Neural cell (in vitro differentiated cells): ENCODE data around the gene TUBA1A. TPM values are rescaled to one million over a fixed set of nuclear protein-coding genes. Genes with fewer than 3 reads are reported as not detected.

Experiments used
- H2AFZ ChIP-seq: fragments of 200-600, 300-800 bp; sonication (generic), shearing (Covaris generic); 2 replicates; pipeline ENCODE4 v1.6.0; 2014; ENCODE audit warnings: low read depth, mild to moderate bottlenecking, antibody characterized with exemption, low read length, moderate library complexity
- H3F3A ChIP-seq: fragments of 200-600 bp; shearing (Covaris generic); 2 replicates; pipeline ENCODE4 v1.6.1; 2016; ENCODE audit warnings: mild to moderate bottlenecking, moderate library complexity, mixed read lengths, antibody characterized with exemption, low read length; ENCODE audit not compliant: insufficient read depth, poor library complexity, severe bottlenecking
- H3K27ac ChIP-seq: fragments of 200-600, 300-800 bp; sonication (generic), shearing (Covaris generic); 2 replicates; pipeline ENCODE4 v1.5.1; 2014; ENCODE audit warnings: mild to moderate bottlenecking, low read length, moderate library complexity
- H3K27me3 ChIP-seq: fragments of 300-800, 200-600 bp; sonication (generic), shearing (Covaris generic); 2 replicates; pipeline ENCODE4 v1.6.0; 2014; ENCODE audit warnings: mild to moderate bottlenecking, low read depth, low read length, moderate library complexity; ENCODE audit not compliant: insufficient read depth
- H3K36me3 ChIP-seq: fragments of 300-800, 200-600 bp; sonication (generic), shearing (Covaris generic); 2 replicates; pipeline ENCODE4 v1.5.1; 2014; ENCODE audit warnings: mild to moderate bottlenecking, antibody characterized with exemption, low read length, moderate library complexity; ENCODE audit not compliant: insufficient read depth
- H3K4me2 ChIP-seq: fragments of 300-800, 200-600 bp; sonication (generic), shearing (Covaris generic); 2 replicates; pipeline ENCODE4 v1.6.0; 2014; ENCODE audit warnings: mild to moderate bottlenecking, low read length
- H3K4me3 ChIP-seq: fragments of 300-800, 200-600 bp; sonication (generic), shearing (Covaris generic); 2 replicates; pipeline ENCODE4 v1.5.1; 2014; ENCODE audit warnings: mild to moderate bottlenecking, low read length, moderate library complexity
- H3K79me2 ChIP-seq: fragments of 200-600 bp; shearing (Covaris generic); replicated peaks from 2 replicates; pipeline ENCODE4 v1.6.0; 2014; ENCODE audit warnings: mild to moderate bottlenecking, low read length, moderate library complexity; ENCODE audit not compliant: insufficient read depth
- H3K9ac ChIP-seq: fragments of 300-800, 200-600 bp; sonication (generic), shearing (Covaris generic); 2 replicates; pipeline ENCODE4 v1.6.1; 2016; ENCODE audit warnings: mild to moderate bottlenecking, low read length, mixed read lengths
- H3K9me2 ChIP-seq: fragments of 200-600 bp; shearing (Covaris generic); 2 replicates; pipeline ENCODE4 v1.6.1; 2016; ENCODE audit warnings: mild to moderate bottlenecking, low read length, mixed read lengths; ENCODE audit not compliant: insufficient read depth
- H3K9me3 ChIP-seq: fragments of 200-600, 300-800 bp; sonication (generic), shearing (Covaris generic); 2 replicates; pipeline ENCODE4 v1.6.1; 2016; ENCODE audit warnings: mild to moderate bottlenecking, mixed run types, low read length, moderate library complexity, mixed read lengths
- H4K20me1 ChIP-seq: fragments of 200-600 bp; shearing (Covaris generic); 2 replicates; pipeline ENCODE4 v1.6.1; 2016; ENCODE audit warnings: mild to moderate bottlenecking, mixed run types; ENCODE audit not compliant: insufficient read depth
- EP300 ChIP-seq: fragments of 450-650 bp; conservative IDR thresholded peaks from 2 replicates; pipeline ENCODE4 v1.6.1; 2014; ENCODE audit warnings: antibody characterized with exemption, mild to moderate bottlenecking, moderate library complexity; ENCODE audit not compliant: poor library complexity, severe bottlenecking
- EZH2 ChIP-seq: fragments of 200-600, 300-800 bp; shearing (Covaris generic), sonication (generic); IDR thresholded peaks from 2 replicates; pipeline ENCODE4 v1.6.1; 2014; ENCODE audit warnings: antibody characterized with exemption, low read length, borderline replicate concordance, mild to moderate bottlenecking; ENCODE audit not compliant: insufficient read depth, poor library complexity, severe bottlenecking
- MXI1 ChIP-seq: fragments of 450-650 bp; conservative IDR thresholded peaks from 2 replicates; pipeline ENCODE4 v1.6.1; 2014; ENCODE audit warnings: antibody characterized with exemption, mild to moderate bottlenecking; ENCODE audit not compliant: poor library complexity, severe bottlenecking
- POLR2AphosphoS5 ChIP-seq: IDR thresholded peaks from 2 replicates; pipeline ENCODE4 v1.6.1; 2012
- RAD21 ChIP-seq: fragments of 450-650 bp; conservative IDR thresholded peaks from 2 replicates; pipeline ENCODE4 v1.6.1; 2014; ENCODE audit warnings: antibody characterized with exemption, mild to moderate bottlenecking, moderate library complexity
- SMC3 ChIP-seq: fragments of 450-650 bp; conservative IDR thresholded peaks from 2 replicates; pipeline ENCODE4 v1.6.1; 2014; ENCODE audit warnings: antibody characterized with exemption, mild to moderate bottlenecking, moderate library complexity; ENCODE audit not compliant: poor library complexity
- TAF1 ChIP-seq: IDR thresholded peaks from 2 replicates; pipeline ENCODE4 v1.6.1; 2012; ENCODE audit warnings: low read depth
- polyA plus RNA-seq: library from polyadenylated mRNA; depleted of rRNA; stranded (reverse); fragments of >200 nt; gene quantifications from 2 replicates; pipeline ENCODE4 v1.2.3, GENCODE V29; 2014
- TF ChIP-seq, protein P1 (sequence below): fragments of 450-650 bp; IDR thresholded peaks from 2 replicates; pipeline ENCODE4 v1.5.1; 2014; ENCODE audit warnings: antibody characterized with exemption, mild to moderate bottlenecking, moderate library complexity; ENCODE audit not compliant: poor library complexity, severe bottlenecking
- TF ChIP-seq, protein P2 (sequence below): IDR thresholded peaks from 2 replicates; pipeline ENCODE4 v1.6.1; 2012; ENCODE audit warnings: borderline replicate concordance

TUBA1A gene
- polyA plus RNA-seq, 1 donor from 2014 or later, result 14,333 TPM

DNA sequence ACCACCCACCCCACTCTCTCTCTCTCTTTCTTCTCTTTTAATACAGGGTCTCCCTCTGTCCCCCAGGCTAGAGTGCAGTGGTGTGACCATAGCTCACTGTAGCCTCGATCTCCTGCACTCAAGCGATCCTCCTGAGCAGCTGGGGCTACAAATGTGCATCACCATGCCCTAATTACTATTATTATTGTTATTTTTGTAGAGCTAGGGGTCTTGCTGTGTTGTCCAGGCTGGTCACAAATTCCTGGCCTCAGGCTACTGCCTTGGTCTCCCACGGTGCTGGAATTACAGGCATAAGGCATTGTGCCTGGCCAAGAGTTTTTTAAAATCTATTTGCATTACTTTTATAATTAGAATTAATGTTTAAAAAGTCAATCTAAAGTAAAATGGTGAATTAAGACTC, 34.7 kb downstream of the TUBA1A start:
- Histone ChIP-seq H3K27ac (no peak overlapping the region), H4K20me1 (no peaks in the 10 kb centered on the region), H3K4me3 (no peak overlapping the region), H2AFZ (no peak overlapping the region), H3F3A (no peaks in the 10 kb centered on the region), H3K9me3 (no peaks in the 10 kb centered on the region), H3K79me2 (no peaks in the 10 kb centered on the region), H3K36me3 (no peaks in the 10 kb centered on the region), H3K27me3 (no peaks in the 10 kb centered on the region), H3K4me2 (no peak overlapping the region), H3K9me2 (no peaks in the 10 kb centered on the region), H3K9ac (no peak overlapping the region)
- TF ChIP-seq TAF1, result no peak
- TF ChIP-seq RAD21, result no peak
- no peak for TF ChIP-seq EZH2
- TF ChIP-seq, protein P1, sequence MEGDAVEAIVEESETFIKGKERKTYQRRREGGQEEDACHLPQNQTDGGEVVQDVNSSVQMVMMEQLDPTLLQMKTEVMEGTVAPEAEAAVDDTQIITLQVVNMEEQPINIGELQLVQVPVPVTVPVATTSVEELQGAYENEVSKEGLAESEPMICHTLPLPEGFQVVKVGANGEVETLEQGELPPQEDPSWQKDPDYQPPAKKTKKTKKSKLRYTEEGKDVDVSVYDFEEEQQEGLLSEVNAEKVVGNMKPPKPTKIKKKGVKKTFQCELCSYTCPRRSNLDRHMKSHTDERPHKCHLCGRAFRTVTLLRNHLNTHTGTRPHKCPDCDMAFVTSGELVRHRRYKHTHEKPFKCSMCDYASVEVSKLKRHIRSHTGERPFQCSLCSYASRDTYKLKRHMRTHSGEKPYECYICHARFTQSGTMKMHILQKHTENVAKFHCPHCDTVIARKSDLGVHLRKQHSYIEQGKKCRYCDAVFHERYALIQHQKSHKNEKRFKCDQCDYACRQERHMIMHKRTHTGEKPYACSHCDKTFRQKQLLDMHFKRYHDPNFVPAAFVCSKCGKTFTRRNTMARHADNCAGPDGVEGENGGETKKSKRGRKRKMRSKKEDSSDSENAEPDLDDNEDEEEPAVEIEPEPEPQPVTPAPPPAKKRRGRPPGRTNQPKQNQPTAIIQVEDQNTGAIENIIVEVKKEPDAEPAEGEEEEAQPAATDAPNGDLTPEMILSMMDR, result no peak
- TF ChIP-seq MXI1, result no peak
- TF ChIP-seq SMC3, result no peak
- no peak for TF ChIP-seq EP300
- no peak for TF ChIP-seq POLR2AphosphoS5
- TF ChIP-seq, protein P2, sequence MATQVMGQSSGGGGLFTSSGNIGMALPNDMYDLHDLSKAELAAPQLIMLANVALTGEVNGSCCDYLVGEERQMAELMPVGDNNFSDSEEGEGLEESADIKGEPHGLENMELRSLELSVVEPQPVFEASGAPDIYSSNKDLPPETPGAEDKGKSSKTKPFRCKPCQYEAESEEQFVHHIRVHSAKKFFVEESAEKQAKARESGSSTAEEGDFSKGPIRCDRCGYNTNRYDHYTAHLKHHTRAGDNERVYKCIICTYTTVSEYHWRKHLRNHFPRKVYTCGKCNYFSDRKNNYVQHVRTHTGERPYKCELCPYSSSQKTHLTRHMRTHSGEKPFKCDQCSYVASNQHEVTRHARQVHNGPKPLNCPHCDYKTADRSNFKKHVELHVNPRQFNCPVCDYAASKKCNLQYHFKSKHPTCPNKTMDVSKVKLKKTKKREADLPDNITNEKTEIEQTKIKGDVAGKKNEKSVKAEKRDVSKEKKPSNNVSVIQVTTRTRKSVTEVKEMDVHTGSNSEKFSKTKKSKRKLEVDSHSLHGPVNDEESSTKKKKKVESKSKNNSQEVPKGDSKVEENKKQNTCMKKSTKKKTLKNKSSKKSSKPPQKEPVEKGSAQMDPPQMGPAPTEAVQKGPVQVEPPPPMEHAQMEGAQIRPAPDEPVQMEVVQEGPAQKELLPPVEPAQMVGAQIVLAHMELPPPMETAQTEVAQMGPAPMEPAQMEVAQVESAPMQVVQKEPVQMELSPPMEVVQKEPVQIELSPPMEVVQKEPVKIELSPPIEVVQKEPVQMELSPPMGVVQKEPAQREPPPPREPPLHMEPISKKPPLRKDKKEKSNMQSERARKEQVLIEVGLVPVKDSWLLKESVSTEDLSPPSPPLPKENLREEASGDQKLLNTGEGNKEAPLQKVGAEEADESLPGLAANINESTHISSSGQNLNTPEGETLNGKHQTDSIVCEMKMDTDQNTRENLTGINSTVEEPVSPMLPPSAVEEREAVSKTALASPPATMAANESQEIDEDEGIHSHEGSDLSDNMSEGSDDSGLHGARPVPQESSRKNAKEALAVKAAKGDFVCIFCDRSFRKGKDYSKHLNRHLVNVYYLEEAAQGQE, result no peak

DNA sequence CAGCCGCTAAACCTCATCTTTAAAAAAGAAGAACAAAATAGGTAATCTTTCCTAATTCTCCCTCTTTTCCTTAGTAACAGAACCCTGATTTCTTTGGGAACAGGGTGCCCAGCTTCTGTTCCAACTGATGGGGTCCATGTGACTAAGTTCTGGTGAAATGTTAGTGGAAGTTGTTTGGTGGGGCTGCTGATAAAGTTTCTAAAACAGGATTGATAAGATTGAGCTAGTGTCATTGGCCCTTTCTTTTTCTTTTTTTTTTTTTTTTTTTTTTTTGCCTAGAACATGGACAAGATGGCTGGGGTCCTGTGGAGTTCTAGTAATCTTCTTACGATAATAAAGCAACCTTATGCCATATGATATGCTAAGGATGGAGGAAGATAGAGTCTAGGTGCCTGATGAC, 41.5 kb downstream of the TUBA1A start:
- no peak overlapping the region for H3K9ac ChIP-seq
- no peaks in the 10 kb centered on the region for H3K79me2 ChIP-seq
- H3K27ac ChIP-seq, result no peak overlapping the region
- H3K4me3 ChIP-seq, result no peak overlapping the region
- no peaks in the 10 kb centered on the region for H3F3A ChIP-seq
- no peak overlapping the region for H2AFZ ChIP-seq
- H4K20me1 ChIP-seq, result no peaks in the 10 kb centered on the region
- no peaks in the 10 kb centered on the region for H3K9me3 ChIP-seq
- no peak overlapping the region for H3K4me2 ChIP-seq
- no peaks in the 10 kb centered on the region for H3K36me3 ChIP-seq
- TF ChIP-seq, protein P1, result no peak
- TF ChIP-seq SMC3 (no peak), RAD21 (no peak), EZH2 (no peak)
- no peaks in the 10 kb centered on the region for H3K27me3 ChIP-seq
- no peaks in the 10 kb centered on the region for H3K9me2 ChIP-seq
